EL (cell line): Measurements from ENCODE around the gene DTX3.

ENCODE experiments used
- DNase-seq: peaks from one replicate; pipeline ENCODE4 v3.0.0-alpha.2; 2016

The DTX3 gene

DNA sequence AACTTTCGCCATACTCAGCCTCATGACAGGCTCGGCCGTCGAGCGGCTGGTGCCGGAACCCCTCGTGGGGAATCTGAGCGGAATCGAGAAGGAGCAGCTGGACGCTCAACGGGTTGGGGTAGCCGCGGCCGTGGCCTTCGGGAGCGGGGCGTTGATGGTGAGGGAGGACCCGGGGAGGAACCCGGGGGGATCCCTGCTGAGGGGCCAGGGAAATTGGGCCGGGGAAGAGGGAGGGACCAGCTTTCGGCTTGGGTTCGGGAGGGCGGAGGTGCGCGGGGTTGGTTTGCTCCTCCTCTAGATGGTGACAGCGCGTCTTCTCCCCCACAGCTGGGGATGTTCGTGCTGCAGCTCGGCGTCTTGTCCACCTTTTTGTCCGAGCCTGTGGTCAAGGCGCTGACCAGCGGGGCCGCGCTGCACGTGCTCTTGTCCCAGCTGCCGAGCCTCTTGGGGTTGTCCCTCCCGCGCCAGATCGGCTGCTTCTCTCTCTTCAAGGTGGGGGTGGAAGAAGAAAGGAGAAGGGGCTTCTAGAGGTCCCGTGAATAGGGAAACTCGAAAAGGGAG lies 16.4 kb downstream of the DTX3 start:
- no peak for DNase-seq

DNA sequence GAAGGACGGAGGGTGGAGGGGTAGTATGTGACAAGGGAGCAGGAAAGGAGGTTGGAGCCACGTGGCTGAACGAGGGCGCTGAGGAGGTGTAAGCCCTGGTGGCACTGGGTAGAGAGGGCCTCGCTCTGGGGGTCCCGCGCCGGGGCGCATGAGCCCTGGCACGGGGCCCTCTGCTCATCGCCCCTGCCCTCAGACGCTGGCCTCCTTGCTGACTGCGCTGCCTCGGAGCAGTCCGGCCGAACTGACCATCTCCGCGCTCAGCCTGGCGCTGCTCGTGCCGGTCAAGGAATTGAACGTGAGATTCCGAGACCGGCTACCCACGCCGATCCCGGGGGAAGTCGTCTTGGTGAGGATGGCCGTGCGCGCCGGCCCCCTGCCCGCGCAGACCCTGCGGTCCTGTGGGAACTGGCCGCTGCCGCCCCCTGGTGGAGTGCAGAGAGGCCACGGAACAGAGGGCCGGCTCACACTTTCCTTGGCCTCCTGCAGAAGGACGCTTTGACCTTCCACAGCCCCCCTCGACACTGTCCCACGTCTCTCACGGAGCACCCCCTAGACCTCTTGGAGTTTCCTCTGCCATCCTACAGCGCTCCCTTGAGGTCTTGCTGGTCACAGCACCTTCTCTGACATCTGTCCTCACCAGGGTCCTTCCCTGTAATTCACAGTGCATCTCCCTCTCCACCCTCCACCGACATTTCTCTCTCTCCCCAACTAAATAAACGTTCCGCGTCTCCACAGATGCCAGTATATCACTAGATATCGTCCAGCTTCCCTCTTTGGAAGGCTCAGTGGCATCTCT lies 17.1 kb downstream of the DTX3 start:
- DNase-seq = peak; percentile 43

DNA sequence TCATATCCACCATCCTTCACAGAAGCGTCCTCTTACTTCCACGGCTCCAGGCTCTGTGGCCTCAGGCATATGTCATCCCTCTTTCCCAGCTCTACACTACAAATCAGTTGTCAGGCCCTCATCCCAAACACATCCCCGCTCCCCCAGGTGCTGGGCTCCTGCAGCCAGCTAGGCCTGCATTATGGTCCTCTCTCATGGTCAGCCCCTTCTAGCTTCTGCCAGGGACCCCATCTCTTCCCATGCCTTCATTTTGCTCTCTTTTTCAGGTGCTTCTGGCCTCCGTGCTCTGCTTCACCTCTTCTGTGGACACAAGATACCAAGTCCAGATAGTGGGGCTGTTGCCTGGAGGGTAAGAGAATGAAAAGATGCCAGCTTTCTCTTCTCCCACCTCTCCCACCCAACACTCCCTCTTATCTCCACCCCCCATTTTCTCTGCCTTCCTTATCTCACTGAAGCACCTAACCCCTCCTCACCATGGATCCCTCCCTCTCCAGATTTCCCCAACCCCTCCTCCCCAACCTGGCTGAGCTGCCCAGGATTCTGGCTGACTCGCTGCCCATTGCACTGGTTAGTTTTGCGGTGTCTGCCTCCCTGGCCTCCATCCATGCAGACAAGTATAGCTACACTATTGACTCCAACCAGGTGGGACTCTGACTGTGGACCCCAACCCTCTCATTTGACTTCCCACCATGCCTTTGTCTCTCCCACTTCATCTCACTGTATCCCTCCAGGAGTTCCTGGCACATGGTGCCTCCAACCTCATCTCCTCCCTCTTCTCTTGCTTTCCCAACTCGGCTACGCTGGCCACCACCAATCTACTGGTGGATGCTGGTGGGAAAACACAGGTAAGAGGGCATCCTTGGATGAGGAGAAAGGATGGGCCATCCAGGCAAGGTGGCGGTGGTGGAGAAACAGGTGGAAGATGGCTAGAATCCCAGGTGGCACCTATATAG lies 17.9 kb downstream of the DTX3 start:
- DNase-seq = no peak

DNA sequence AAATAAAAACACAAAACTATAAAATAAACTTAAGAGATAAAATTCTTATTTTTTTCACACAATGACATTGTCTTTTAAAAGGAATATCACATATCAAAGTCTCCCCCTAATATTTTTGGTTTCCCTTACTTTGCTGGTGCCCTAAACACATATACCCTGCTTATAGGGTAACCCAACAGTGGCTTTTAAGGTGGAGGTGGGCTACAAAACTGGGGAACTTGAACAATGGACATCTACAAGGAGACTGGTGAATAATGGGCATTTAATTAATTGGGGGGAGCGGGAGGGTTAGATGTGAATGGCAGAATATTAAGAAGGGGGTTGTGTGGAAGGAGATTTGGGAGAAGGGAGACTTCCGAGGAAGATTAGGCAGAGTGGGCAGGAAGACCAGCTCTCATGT lies 18.8 kb downstream of the DTX3 start:
- no peak for DNase-seq

DNA sequence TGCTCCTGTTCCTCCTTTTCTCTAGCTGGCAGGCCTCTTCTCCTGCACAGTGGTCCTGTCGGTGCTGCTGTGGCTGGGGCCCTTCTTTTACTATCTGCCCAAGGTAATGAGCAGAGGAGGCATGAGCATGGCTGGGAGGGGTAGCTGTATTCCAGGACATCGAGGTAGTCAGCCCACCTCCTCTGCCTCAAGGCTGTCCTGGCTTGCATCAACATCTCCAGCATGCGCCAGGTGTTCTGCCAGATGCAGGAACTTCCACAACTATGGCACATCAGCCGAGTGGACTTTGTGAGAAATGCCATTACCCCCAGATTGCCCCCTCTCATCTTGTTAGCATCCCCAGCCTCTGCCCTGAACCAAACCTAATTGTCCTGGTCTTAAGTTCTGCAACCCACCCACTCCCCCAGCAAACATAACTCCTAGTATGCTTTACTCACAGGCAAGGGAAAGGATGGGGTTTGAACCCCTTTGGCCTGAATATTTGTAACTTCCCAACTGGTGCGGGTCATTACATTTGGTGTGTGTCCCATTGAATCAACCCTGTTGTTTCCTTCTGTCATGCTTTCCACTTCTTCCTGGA lies 19.3 kb downstream of the DTX3 start:
- no peak for DNase-seq

DNA sequence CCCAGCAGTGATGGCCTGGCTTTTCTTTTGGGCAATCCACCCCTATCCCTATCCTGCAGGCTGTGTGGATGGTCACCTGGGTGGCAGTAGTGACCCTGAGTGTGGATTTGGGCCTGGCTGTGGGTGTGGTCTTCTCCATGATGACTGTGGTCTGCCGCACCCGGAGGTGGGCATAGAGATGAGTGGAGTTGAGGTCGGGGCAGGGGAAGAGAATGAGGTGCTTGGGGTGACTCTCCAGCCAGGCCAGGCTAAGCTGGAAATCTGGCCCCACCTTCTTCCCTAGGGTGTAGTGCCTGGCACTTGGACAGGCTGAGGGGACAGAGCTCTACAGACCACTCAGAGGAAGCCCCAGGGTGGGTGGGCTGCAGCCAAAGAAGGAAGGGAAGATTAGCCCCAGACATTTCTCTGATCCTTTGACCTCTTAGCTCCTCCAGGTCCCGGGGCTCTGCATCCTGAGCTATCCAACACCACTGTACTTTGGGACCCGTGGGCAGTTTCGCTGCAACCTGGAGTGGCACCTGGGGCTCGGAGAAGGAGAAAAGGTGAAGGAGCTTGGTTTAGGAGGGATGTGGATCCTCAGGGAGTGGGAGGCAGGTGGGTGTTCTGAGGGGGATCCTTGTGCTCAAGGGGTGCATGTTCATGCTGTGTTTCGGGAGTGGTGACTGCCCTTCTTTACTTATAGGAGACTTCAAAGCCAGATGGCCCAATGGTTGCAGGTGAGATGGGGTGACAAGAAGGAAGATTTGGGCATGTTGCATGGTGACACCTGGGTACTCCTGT lies 20.0 kb downstream of the DTX3 start:
- no peak for DNase-seq

DNA sequence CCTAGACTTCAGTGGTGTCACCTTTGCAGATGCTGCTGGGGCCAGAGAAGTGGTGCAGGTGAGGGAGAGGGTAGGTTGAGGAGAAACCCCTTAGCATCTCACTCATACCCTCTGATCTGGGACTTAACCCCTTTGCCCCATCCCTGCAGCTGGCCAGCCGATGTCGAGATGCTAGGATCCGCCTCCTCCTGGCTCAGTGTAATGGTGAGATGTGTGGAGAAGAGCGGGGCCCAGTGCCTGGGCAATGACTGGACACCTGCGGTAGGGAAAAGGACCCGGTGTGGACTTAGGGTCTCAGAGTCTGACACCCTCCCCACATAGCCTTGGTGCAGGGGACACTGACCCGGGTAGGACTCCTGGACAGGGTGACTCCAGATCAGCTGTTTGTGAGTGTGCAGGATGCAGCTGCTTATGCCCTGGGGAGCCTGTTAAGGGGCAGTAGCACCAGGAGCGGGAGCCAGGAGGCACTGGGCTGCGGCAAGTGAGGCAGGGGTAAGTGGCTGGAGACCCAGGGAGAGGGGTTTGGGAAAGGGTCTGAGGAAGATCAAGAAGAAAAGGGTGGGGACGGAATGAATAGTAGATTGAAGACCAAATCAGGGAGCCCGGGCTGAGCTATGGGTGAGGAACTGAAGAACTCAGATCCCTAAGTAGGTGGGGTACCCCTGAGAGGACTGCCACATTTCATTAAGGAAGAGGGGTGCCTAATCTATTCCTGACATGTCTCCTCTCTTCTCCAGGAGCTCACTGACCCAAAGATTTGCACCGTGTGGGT lies 20.8 kb downstream of the DTX3 start:
- no peak for DNase-seq

DNA sequence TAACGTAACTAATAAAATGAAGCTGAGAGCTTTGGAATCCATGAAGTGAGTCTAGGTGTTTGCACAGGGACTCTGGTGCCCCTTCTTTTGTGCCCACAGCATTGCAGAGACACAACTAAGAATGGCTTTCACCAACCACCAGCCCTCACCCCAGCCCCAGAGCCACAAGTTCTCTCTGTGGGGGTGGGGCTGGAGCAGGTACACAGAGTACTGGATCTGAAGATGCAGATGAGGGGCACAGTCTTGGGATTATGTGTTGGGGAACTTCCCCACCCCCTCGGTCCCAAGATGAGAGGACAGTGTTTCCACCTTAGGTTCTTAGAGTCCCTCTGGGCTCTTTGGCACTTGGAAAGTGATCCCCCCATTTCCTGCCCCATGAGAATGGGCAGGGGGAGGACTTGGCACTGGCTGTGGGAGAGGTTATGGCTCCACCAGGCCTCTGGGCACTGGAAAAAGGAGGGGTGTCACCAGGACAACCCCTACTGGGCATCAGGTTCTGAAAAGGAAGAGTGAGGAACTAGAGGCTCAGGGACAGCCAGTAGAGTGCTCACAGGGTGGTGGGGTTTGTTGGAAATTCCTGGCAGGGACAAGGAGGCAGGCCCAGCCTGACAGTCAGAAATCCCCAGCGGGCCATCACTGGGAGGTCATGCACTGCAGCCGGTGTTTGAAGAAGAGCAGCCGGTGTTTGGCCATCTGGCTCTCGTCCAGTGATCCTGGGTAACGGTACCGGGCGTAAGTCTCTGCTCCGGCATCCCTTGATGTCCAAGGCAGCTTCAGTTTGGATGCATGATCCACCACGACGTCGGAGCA lies 21.7 kb downstream of the DTX3 start:
- DNase-seq = no peak

DNA sequence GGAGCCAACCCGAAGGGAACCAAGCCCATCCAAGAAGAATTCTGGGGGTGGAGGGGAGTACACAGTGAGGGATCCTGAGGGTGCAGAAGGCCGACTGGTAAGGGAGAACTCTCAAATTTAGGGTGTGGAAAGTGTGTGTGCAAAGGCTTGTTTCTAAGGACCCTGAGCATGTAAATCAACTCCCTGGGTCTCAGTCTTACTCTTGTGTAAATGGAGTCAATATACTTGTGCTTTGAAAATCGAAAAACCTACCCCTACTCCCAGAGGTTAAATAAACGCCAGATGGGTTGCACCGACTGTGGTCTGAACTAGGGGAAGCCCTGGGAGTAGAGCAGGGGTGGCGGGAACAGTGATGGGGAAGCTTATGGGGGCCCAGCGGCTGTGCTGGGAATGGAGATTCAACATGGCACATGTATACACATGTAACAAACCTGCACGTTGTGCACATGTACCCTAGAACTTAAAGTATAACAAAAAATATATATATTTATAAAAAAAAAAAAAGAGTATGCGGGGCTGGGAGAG lies 22.4 kb downstream of the DTX3 start:
- no peak for DNase-seq

DNA sequence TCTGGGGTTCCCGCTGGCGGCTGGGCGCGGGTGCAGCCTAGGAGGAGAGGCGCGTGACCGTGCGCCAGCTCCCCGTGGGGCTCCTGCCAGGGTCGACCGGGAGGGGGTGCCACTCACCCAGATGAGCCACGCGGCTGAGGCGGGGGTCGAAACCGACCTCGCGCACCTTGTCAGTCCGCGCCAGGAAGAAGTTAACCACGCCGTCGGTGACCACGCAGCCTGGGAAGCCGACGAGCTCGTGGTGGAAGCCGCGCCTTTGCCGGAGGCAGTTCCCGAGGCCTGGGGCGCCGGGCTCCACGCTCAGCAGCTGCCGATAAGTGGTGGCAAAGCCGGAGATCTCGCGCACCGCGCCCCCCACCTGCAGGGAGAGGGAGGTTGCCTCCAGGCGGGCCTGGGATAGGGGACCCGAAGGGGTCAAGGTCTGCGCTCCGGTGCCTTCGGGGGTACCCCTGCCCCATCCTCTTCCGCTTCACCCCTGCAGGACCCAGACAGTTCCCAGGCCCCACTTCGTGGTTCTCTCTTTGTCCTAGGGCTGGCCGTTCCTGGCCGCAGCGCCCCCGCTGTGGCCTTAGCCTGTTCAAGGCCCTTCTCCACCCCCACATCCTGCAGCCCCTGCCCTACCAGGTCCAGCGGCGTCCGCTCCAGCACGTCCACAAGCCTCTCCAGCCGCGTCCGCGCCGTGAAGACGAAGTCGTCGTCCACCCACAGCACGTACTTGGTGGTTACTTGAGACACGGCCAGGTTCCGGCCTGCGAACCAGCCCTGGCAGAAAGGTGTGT lies 23.1 kb downstream of the DTX3 start:
- DNase-seq = no peak

DNA sequence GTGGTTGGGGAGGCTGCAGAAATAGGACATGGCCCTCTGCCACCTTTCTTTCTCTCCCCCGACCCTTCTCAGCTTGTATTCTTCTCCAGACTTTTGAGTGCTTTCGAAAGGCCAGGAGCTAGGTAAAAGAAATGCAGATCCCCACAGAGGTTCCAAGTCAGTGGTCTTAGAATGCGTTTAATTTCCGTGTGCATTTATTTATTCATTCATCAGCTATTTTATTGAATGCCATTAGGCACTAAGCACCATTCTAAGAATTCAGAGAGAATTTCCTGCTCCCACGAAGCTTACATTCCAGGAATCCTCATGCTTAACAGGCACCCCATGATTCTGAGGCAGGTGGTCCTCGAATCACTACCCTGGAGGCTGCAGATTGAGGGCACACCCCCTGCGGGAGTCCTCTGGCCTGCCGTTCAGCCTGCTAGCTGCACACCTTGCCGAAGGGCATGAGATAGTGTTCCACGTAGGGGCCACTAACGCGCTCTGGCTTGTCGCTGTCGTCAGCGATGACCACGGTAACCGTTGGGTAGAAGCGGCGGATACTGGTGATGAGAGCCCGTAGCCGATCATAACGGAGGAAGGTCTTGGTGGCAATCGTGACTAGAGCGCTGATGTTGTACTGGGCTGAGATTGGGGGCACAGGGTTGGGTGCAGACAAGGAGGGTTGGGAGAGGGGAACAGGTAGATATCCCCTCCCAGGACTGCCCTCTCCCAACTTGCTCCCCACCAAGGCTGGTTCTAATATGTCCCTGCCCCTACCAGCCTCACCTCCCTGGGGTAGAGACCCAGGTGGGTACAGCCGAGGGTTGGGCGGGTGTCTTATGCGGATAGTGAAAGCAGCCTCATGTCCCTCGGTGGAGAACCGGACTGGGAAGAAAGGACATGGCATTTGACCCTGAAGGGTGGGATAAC lies 23.9 kb downstream of the DTX3 start:
- DNase-seq = no peak

DNA sequence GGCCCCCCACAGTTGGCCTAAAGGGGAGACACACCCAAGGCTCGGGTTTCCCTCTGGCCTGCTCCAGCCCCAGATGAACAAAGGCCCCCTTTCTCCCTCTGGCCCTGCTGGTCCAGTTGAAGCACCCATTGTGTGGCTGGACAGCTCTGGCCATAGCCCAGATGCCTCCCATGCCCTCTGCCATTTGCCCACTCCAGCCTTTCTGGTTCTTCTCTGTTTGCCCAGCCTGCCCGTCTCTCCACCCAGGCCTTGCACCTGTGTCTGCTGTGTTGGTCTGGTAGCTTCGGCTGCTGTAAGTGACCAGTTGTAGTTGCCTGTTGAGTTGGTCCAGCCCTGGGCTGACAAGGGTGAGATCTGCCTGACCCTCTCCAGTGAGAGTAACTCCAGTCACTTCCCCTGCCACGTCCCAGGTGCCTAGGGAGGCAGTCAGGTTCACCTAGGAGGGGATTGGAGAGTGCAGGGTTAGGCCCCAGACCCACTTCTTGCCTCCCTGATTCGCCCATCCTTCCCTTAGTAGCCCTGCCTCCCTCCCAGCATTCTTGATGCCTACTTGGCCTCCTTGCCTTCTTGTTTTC lies 25.4 kb downstream of the DTX3 start:
- no peak for DNase-seq

DNA sequence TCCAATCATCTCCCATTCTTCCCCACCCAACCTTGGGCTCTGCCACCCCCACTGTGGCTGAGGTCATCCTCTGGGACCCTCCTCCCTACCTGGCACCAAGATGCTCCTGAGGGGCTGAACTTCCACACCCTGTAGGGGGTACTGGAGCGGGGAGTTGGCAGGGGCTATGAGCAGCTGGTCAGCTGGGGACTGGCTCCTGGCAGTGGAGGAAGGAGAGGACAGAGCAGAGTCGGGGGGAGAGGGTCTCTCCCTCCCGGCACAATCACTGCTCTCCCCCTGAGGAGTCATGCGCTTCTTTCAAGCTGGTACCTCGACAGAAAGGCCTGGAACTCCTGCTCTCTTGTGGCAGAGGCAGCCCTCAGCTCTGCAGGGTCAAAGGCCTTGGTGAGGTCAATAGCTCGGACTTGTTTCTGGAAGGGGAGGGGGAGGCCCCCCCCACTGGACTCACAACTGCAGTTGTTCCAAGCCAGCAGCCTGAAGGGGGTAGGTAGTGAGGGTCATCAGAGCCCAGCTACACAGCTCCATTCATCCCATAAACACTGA lies 26.3 kb downstream of the DTX3 start:
- DNase-seq = no peak

DNA sequence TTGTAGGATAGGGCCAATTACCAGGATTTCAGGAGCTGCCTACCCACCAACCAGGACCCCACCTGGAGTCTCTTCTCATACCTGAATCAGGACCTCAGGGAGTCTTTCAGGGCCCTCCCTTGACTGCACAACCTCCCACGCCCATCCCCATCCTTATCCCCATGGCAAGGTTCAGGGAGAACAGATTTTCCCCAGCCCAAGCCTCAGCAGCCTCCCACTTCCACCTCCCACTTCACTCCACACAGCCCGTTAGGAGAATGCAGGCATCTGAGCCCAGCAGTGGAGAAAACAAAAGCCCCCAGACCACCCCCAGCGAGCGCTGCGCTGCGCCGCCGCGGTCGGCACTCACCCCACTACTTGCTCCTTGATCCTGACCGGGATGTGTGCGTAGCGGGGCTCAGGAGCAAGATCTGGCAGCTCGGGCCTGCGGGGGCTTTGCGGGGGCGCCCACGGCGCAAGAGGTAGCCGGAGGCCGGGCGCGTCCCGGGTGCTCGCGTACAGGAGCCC lies 27.0 kb downstream of the DTX3 start:
- no peak for DNase-seq

DNA sequence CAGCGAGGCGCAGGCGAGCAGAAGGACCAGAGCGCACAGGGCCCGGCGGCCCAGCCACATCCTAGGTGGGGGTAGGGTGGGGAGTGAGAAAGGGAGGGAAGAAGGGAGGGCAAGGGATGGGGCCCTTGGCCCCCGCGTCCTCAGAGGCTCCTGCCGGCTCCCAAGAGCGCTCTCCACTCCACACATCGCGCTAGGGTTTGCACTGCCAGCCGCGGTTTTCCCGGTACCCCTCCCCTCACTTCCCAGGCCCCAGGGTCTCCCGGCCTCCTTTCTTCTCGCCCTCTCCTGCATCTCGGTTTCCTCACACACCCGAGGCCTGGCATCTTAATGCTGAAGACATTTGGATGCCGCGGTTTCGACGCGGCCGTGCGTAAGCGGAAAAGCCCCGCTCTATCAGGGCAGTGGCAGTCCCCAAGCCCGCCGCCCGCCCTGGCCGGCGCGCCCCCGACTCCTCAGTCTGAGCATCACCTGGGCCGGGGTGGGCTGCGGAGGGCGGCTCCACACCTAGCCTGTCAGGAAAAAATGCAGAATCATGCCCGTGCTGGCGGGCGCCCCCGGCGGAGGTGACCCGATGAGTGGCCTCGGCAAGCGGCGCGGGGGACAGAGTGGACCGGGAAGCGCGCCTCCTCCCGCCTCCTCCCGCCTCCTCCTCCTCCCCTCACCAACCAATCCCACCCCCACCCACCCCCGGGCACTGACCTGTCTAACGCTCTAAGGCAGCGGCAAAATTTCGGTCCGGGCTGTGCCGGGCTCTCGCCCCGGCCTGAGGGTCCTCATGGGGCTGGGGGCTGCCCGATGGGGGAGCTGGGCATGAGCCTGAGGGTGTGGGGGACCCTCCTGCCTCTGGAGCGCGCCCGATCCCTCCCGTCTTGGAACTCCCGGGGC lies 27.7 kb downstream of the DTX3 start:
- DNase-seq = peak; percentile 48
